GM21515 (cell line): ENCODE results near the gene KRT6C.

Source experiments
- ATAC-seq: cut with Tn5 transposase; IDR thresholded peaks from one replicate; pipeline ENCODE4 v1.9.1; 2021; ENCODE audit not compliant: unreplicated experiment

KRT6C gene

GRCh38 chr12:52436000-52436827 is 37.4 kb downstream of the KRT6C start:
- ATAC-seq = no peak

DNA sequence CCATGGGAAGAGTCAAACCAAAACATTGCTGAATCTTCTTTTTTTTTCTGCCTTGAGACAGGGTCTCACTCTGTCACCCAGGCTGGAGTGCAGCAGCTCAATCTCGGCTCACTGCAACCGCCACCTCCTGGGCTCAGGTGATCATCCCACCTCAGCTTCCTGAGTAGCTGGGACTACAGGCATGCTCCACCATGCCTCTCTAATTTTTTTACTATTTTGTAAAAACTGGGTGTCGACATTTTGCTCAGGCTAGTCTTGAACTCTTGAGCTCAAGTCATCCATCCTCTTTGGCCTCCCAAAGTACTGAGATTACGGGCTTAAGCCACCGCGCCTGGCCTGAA is 38.0 kb downstream of the KRT6C start:
- ATAC-seq = no peak

- no peak for ATAC-seq
These were observed 38.7 kb downstream of the KRT6C start for GRCh38 chr12:52434760-52435530.

DNA sequence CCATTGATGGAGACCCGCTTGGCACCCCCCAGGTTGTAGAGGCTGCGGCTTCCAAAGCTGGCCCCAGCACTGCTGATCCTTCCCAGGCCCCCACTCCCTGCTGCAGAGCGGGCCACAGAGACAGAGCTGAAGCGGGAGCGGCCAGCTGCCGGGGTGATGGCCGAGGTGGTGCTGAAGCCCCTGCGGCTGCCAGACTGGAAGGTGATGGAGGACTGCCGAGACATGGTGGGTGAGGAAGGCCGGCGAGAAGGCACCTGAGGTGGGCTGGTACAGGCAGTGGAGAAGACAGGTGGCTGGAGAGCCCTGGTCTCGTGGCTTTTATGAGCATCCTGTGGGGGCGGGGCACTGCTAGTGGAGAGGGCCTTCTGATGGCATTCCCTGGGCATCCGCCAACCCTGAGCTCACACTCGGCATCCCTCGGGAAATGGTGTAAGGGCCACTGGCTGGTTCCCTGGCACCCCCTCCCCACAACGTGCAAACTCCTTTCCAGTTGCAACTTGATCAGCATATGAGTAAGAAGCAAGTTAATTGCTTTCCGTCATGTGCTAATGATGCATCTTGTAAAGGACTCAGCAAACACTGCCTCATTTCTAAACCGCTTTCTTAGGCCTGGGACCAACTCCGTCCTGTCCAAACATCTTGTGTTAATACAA is 39.4 kb downstream of the KRT6C start, which contains the start of gene KRT75:
Gene KRT75, minus strand, starts transcription at position 291 of the 653 bp plus-strand sequence. Its CDS starts 67 bp downstream, at position 224.
- ATAC-seq = no peak

GRCh38 chr12:52433501-52434080 is 40.0 kb downstream of the KRT6C start:
- ATAC-seq = no peak

- no peak for ATAC-seq
These were observed 40.9 kb downstream of the KRT6C start for GRCh38 chr12:52432559-52433207.

DNA sequence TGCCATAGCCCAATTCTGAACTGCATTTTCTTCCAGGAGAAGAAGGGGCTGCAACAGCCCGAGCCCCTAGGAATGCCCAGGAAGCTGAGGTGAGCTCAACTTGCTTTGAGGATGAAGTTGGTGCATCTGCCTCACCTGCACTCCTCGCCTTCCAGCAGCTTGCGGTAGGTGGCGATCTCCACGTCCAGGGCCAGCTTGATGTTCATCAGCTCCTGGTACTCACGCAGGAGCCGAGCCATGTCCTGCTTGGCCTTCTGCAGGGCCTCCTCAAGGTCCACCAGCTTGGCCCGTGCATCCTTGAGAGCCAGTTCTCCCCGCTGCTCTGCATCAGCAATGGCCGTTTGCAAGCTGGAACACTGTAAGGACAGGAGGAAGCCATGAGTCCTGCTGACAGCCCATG is 45.5 kb downstream of the KRT6C start:
- no peak for ATAC-seq

DNA sequence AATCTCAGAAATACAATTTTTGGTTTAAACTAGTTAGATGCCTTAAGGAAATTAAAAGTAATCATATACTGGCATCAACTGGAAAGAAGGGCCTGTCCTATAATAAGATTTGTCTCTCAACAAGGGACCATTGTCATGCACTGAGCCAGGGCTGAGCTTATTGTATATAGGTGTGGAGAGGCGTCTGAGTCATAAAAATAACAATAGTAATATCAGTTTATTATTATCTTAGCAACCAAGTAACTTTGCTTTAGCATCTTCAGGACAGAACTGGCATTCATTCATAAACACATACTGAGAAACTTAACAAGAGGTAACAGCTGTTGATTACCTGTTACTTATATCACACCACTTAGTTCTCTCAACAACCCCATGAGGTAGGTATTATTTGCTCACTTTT is 46.5 kb downstream of the KRT6C start:
- no peak for ATAC-seq

- ATAC-seq = no peak
These were observed 47.6 kb downstream of the KRT6C start for GRCh38 chr12:52426034-52426433.

- ATAC-seq = no peak
These were observed 48.1 kb downstream of the KRT6C start for GRCh38 chr12:52425466-52425865.

- ATAC-seq = no peak
These were observed 49.7 kb downstream of the KRT6C start for GRCh38 chr12:52423661-52424500.

DNA sequence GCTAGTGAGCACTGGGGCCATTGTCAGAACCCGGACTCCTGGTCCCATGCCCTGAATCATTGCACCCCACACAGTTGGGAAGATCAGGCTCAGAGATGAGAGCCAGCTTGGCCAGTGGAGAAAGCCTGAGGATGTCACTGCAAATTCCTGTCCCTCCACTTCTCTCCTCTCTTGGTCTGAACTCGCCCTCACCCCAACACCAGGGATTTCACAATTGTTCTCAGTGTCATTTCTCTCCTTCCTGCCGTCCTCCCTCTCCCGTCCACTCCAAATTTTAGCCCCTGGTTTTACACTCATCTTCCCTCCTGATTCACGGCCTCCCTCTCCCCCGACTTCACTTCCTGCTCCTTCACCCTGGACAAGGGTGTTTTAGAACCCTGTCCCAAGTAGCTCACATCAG is 50.6 kb downstream of the KRT6C start:
- ATAC-seq = no peak

DNA sequence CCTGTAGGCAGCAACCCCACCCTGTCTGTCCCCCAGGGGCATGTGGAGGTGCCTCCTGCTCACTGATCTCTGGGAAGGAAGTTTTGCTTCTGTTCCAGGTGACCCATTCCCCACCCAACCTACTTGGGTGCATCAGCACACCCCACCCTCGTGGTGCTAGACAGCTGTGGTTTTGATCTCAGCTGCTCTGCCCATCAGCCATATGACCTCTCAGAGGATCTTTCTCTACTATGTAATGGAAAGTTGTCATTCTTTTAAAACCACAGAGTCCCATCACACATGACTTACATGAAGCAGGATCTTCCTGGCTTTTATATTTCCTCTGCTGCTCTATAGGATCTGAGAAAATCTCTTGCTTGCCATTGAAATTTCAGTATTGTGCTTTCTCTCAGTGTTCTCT is 53.9 kb downstream of the KRT6C start:
- no peak for ATAC-seq

DNA sequence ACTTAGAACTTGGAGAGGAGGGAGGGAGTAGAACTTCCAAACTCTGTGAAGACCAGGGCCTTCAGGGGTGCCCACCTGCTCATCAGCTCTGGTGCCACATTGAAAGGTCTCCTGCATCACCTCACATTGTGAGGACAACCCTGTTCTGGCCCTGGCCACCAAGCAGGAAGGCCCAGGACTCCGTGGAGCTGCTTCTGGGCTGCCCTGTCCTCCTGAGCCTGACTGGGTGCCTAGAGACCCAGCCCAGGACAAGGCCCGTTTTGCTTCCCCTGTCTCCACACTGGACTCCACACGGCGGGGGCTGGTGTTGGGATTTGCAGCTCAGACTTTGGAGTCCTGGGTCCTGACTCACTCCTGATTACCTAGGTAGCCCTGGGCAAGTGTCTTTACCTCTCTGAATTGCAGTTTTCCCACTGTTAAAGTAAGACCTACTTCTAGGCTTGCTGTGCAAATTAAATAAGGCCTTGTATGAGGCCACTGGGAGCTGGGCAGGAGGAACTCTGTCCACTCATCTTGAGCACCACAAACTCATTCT is 55.0 kb downstream of the KRT6C start:
- no peak for ATAC-seq
